ENCODE data around the gene POLRMT.

Gene POLRMT

DNA sequence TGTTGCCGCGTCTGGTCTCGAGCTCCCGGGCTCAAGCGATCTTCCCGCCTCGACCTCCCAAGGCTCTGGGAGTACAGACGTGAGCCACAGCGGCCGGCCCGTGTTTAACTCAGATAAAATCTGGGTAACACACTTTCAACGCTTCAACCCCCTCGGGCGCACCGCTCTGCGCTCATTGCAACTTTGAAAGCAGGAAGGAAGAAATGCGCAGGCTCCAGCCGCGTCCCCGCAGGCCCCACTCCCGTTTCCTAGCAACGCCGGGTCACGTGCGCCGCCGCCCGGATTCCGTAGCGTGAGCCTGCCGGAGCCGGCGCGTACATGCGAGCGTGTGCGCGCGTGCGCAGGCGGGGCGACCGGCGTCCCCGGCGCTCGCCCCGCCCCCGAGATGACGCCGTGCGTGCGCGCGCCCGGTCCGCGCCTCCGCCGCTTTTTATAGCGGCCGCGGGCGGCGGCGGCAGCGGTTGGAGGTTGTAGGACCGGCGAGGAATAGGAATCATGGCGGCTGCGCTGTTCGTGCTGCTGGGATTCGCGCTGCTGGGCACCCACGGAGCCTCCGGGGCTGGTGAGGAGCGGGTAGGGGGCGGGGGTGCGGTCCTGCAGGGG lies 61.1 kb downstream of the POLRMT start, which contains the start of gene BSG:
Gene BSG, plus strand, starts transcription at position 457 of the 603 bp plus-strand sequence. Its CDS starts 39 bp downstream, at position 496.
- H3K4me3 ChIP-seq (replicated peaks in 1 of 2; ENCODE audit: low read depth in 2 of 2, low read length in 2 of 2): peak within 1 kb of the TSS; percentile 98 to 100
- DNase-seq (ENCODE audit: low read depth in 2 of 2): peak; percentile 97 to 99
- TF ChIP-seq, protein P1, sequence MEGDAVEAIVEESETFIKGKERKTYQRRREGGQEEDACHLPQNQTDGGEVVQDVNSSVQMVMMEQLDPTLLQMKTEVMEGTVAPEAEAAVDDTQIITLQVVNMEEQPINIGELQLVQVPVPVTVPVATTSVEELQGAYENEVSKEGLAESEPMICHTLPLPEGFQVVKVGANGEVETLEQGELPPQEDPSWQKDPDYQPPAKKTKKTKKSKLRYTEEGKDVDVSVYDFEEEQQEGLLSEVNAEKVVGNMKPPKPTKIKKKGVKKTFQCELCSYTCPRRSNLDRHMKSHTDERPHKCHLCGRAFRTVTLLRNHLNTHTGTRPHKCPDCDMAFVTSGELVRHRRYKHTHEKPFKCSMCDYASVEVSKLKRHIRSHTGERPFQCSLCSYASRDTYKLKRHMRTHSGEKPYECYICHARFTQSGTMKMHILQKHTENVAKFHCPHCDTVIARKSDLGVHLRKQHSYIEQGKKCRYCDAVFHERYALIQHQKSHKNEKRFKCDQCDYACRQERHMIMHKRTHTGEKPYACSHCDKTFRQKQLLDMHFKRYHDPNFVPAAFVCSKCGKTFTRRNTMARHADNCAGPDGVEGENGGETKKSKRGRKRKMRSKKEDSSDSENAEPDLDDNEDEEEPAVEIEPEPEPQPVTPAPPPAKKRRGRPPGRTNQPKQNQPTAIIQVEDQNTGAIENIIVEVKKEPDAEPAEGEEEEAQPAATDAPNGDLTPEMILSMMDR (IDR thresholded peaks at IDR 0.05; ENCODE audit: low read depth, low read length): no peak

DNA sequence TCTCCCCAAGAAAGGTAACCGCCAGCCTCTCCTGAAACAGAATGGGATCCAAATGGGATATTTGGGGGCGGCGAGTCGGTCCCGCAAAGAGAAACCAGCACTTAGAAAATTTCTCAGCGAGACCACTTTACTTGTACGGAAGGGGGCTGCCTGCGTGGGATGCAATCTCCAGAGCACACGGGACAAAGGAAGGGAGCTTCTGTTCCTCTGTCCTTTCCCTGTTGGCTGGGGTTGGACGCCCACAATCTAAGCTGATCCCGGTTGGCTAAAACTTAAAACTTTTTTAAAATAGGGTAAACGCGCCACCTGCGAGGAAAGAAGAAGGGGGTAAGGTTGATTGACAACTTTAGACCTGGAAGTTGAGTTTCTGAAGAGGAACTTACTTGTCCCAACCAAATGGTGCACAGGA lies 61.8 kb downstream of the POLRMT start:
- TF ChIP-seq, protein P1 (IDR thresholded peaks at IDR 0.05; ENCODE audit: low read depth, low read length): no peak
- H3K4me3 ChIP-seq (replicated peaks in 1 of 2; ENCODE audit: low read depth in 2 of 2, low read length in 2 of 2): peak overlapping the region; percentile 40 to 56
- no peak for DNase-seq (ENCODE audit: low read depth in 2 of 2)

DNA sequence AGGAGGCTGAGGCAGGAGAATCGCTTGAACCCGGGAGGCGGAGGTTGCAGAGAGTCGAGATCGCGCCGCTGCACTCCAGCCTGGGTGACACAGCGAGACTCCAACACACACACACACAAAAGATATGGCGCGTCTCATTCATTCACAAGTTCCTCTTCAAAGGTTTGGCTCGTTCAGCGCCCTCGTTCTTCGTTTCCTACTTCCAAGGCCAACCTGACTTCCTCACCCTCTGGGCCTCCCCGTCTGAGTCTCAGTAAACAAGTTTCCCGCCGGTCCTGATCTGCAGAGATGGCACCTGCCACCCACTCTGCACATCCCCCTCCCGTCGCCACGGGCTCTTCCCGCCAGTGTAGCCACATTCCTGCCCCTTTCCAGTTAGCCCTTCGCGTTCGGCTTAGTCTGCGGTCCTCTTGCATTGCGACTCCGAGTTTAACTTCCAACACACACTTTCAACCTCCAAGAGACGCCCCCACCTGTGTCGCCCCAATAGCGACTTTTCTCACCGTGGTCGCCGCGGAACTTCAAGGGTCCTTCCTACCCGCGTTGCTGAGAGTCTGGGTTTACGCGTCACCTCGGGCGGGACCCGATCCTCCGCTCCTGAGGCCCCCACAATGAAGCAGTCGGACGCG lies 62.3 kb downstream of the POLRMT start:
- H3K4me3 ChIP-seq (replicated peaks in 1 of 2; ENCODE audit: low read depth in 2 of 2, low read length in 2 of 2): peak overlapping the region; percentile 40 to 56
- TF ChIP-seq, protein P1 (IDR thresholded peaks at IDR 0.05; ENCODE audit: low read depth, low read length): no peak
- DNase-seq (ENCODE audit: low read depth in 2 of 2): peak in 1 of 2 donors; percentile 23

GRCh38 chr19:570251-570686 lies 63.1 kb downstream of the POLRMT start:
- no peak overlapping the region for H3K4me3 ChIP-seq (replicated peaks in 1 of 2; ENCODE audit: low read depth in 2 of 2, low read length in 2 of 2)
- TF ChIP-seq, protein P1 (IDR thresholded peaks at IDR 0.05; ENCODE audit: low read depth, low read length): no peak
- no peak for DNase-seq (ENCODE audit: low read depth in 2 of 2)

DNA sequence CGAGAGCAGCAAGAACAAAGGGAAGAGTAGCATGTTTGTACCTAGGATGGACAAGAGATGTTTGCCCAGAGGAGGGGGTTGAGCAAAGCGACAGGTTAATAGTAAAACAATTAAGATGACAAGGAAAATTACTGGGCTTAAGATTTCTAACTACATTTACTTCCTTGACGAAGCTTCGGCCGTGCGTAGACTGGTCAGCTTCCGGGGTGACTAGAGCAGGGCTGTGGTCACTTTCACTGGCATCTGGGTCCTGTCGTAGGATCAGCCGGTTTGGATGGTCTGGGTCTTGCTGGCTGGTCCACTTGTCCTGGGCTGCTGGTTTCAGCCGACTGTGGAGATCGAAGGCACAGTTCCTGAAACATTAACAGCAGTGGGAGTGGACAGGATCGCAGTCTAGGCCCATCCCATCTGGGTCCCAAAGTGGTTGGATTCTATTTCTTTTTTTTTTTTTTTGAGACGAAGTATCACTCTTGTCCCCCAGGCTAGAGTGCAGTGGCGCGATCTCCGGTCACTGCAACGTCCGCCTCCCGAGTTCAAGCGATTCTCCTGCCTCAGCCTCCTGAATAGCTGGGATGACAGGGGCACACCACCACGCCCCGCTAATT lies 65.9 kb downstream of the POLRMT start:
- DNase-seq (ENCODE audit: low read depth in 2 of 2): no peak
- TF ChIP-seq, protein P1 (IDR thresholded peaks at IDR 0.05; ENCODE audit: low read depth, low read length): no peak
- no peak overlapping the region for H3K4me3 ChIP-seq (replicated peaks in 1 of 2; ENCODE audit: low read depth in 2 of 2, low read length in 2 of 2)

Data from cardiac fibroblast (primary cell).